Thyroid gland (tissue), 4 donors: Measurements from ENCODE around the gene EEF1A2. TPM values are rescaled to one million over a fixed set of nuclear protein-coding genes. Genes with fewer than 3 reads are reported as not detected.

Experiments used
- DNase-seq, 2 donors: peaks; one replicate each; pipeline ENCODE4 v3.0.0-alpha.2; 2019
- H3K27ac ChIP-seq, 3 donors: fragments of 200-600 bp; sonication (generic); 1 replicate in 2 of 3; 2 replicates in 1 of 3; pipeline ENCODE4 v1.5.1; 2016 to 2019; ENCODE audit warnings: mild to moderate bottlenecking in 1 of 3, moderate library complexity in 1 of 3
- H3K27me3 ChIP-seq: fragments of 200-600 bp; sonication (generic); one replicate; pipeline ENCODE4 v1.5.1; 2019
- H3K36me3 ChIP-seq, 2 donors: fragments of 200-600 bp; sonication (generic); one replicate each; pipeline ENCODE4 v1.5.1; 2016 to 2019
- H3K4me1 ChIP-seq, 2 donors: fragments of 200-600 bp; sonication (generic); one replicate each; pipeline ENCODE4 v1.5.1; 2017 to 2019
- H3K4me3 ChIP-seq, 3 donors: fragments of 200-600 bp; sonication (generic); replicated peaks in 1 of 3; 1 replicate in 2 of 3; 2 replicates in 1 of 3; pipeline ENCODE4 v1.5.1; 2016; ENCODE audit warnings: mild to moderate bottlenecking in 1 of 3
- H3K9me3 ChIP-seq: fragments of 200-600 bp; sonication (generic); one replicate; pipeline ENCODE4 v1.5.1; 2017
- CTCF ChIP-seq, 6 experiments: fragments of 200-600 bp in 3 of 6; fragments of 450-650 bp in 3 of 6; sonication (generic) in 3 of 6; IDR thresholded peaks; one replicate each; pipeline ENCODE4 v1.5.1; 2016 to 2019; ENCODE audit warnings: antibody characterized with exemption in 6 of 6, mild to moderate bottlenecking in 2 of 6, inconsistent platforms in 1 of 6, moderate library complexity in 1 of 6
- POLR2A ChIP-seq, 2 donors: fragments of 450-650 bp; IDR thresholded peaks; one replicate each; pipeline ENCODE4 v1.6.1; 2017; ENCODE audit warnings: antibody characterized with exemption in 2 of 2, mild to moderate bottlenecking in 2 of 2, moderate library complexity in 1 of 2
- WGBS, 2 donors: methylation state at CpG; one replicate each; pipeline ENCODE4 v1.1.5; 2017; 5-methylcytosine and 5-hydroxymethylcytosine counted together
- intact Hi-C: fragments of 100-400 bp; cut with DNase I; formaldehyde crosslinking; loops from one replicate; pipeline ENCODE4 v1.15.1; 2023
- total RNA-seq, 4 donors: library from RNA; depleted of rRNA; stranded (reverse); fragments of >200 nt; gene quantifications; one replicate each; pipeline ENCODE4 v1.2.3, GENCODE V29; 2016

EEF1A2 gene
- total RNA-seq, 4 donors from 2014 or later: 0.22 to 2.0 (median 1.3) TPM

GRCh38 chr20:63546256-63546955 lies 47.5 kb upstream of the EEF1A2 start:
- Histone ChIP-seq H3K9me3 (no peaks in the 10 kb centered on the region), H3K27me3 (no peaks in the 10 kb centered on the region), H3K27ac (no peak overlapping the region), H3K36me3 (no peaks in the 10 kb centered on the region), H3K4me1 (no peaks in the 10 kb centered on the region), H3K4me3 (no peak overlapping the region)
- no peak for DNase-seq
- 71 to 85% methylated on average over 14 to 16 of the region's 20 CpGs for WGBS, 2 donors
- intact Hi-C loops: no loop called here
- TF ChIP-seq CTCF (IDR thresholded peaks at IDR 0.05): no peak
- no peak for TF ChIP-seq POLR2A (IDR thresholded peaks at IDR 0.05)

DNA sequence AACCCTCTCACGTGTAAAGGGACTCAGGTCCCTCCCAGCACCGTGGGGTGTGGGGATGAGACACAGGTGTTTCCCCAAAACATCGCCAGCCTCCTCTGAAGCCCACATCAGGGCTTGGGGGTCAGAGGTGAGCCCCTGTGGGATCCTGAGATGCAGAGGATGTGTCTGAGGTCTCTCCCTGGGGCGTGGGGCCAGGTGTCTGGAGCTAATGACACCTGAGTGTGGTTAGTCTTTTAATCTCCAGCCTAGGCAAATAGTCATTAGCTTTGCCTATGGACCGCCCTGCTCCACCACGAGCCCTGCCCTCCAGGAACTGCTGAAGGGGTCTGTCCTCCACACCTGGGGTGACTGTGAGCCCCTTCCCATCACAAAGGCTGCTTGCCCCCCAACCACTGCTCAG lies 46.9 kb upstream of the EEF1A2 start:
- no peak for DNase-seq
- H3K27ac ChIP-seq: no peak overlapping the region
- no peak overlapping the region for H3K4me3 ChIP-seq
- H3K9me3 ChIP-seq: no peaks in the 10 kb centered on the region
- WGBS, 2 donors: 58 to 68% methylated on average over 3 to 4 of the region's 6 CpGs
- H3K27me3 ChIP-seq: no peaks in the 10 kb centered on the region
- H3K4me1 ChIP-seq: no peaks in the 10 kb centered on the region
- intact Hi-C loops: no loop called here
- H3K36me3 ChIP-seq: no peaks in the 10 kb centered on the region
- no peak for TF ChIP-seq CTCF (IDR thresholded peaks at IDR 0.05)
- TF ChIP-seq POLR2A (IDR thresholded peaks at IDR 0.05): no peak

DNA sequence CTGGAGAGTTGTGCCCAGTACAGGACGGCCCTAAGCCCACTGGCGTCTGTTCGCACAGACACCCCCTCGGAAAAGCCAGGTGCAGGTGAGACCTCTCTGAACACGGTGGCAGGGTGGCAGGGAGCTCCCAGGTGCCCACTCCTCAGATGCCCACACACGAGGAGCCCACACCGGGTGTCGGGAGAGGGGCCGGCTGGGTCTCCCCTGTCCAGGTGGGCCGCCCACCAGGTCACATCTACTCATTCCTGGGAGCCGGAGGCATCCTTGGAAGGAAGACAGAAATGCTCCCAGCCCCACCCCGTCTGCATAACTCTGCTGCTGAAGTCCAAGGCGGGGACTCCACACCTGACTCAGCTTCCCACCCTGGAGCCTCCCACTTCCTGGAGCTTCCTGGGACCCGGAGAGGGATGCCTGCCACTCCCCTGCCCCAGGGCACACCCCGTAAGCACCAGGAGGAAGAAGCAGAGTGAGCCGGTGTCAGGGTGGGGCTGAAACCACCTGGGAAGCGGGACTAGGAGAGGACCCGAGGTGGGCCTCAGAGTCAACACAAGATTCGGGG lies 46.2 kb upstream of the EEF1A2 start:
- no peak for TF ChIP-seq CTCF (IDR thresholded peaks at IDR 0.05)
- TF ChIP-seq POLR2A (IDR thresholded peaks at IDR 0.05): no peak
- WGBS, 2 donors: 68 to 82% methylated on average over 9 to 17 of the region's 19 CpGs
- no peaks in the 10 kb centered on the region for H3K9me3 ChIP-seq
- H3K27me3 ChIP-seq: no peaks in the 10 kb centered on the region
- no peak for DNase-seq
- H3K36me3 ChIP-seq: no peaks in the 10 kb centered on the region
- intact Hi-C loops: no loop called here
- H3K4me1 ChIP-seq: no peaks in the 10 kb centered on the region
- H3K27ac ChIP-seq: no peak overlapping the region
- H3K4me3 ChIP-seq: no peak overlapping the region

DNA sequence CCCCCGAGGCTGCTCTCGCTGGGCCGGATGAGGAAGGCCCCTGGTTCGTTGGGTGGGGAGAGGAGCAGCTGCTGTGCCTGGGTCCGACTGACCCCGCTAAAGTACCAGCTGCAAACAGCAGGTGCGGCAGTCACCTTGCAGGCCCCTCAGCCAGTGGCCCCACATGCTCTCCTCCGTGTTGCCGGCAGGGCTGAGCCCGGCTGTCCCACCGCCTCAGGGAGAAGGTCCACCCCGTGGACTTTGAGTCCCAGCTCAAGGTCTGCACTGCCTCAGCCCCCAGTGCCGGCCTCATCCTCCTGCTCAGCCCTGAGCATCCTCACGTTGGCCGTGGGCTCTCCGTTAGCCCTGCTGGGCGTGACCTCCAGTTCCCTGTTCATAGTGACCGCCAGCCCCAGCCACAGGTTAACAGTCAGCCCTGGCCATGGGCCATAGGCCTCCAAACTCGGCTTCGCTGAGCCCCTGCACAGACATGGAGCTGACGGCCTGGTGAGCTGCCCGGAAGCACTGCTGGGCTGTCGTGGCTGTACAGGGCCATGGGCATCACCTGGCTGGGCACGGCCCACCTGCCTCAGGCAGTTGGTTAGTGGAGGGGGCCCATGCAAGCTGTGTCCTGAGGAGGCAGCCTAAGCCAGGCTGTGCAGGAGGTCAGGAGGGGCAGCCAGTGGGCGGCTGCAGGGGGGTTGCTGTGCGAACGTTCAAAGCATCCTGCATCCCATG lies 45.5 kb upstream of the EEF1A2 start:
- Histone ChIP-seq H3K4me1 (no peaks in the 10 kb centered on the region), H3K9me3 (no peaks in the 10 kb centered on the region), H3K36me3 (no peaks in the 10 kb centered on the region), H3K27ac (no peak overlapping the region), H3K4me3 (no peak overlapping the region), H3K27me3 (no peaks in the 10 kb centered on the region)
- WGBS, 2 donors: 75 to 84% methylated on average over 4 to 21 of the region's 27 CpGs
- TF ChIP-seq POLR2A (IDR thresholded peaks at IDR 0.05) (no peak), CTCF (IDR thresholded peaks at IDR 0.05) (no peak)
- intact Hi-C loops: no loop called here
- DNase-seq: no peak

DNA sequence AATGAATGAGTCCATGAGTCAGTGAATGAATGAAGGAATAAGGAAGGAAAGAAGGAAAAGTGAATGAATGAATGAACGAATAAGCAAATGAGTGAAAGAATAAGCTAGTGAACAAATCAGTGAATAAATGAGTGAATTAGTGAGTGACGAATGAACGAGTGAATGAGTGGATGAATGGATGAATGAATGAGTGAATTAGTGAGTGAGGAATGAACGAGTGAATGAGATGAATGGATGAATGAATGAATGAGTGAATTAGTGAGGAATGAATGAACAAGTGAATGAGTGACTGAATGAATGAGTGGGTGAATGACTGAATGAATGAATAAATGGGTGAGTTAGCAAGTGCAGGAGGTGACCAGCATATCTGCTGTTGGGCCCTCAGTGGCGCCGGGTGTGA lies 44.9 kb upstream of the EEF1A2 start:
- TF ChIP-seq POLR2A (IDR thresholded peaks at IDR 0.05): no peak
- no peak for TF ChIP-seq CTCF (IDR thresholded peaks at IDR 0.05)
- H3K27ac ChIP-seq: no peak overlapping the region
- H3K36me3 ChIP-seq: no peaks in the 10 kb centered on the region
- no peaks in the 10 kb centered on the region for H3K9me3 ChIP-seq
- H3K27me3 ChIP-seq: no peaks in the 10 kb centered on the region
- intact Hi-C loops: no loop called here
- WGBS, 2 donors: 88 to 89% methylated on average over 6 of the region's 6 CpGs
- H3K4me1 ChIP-seq: peaks cover 3 to 5% of the 10 kb centered on the region in 2 donors
- H3K4me3 ChIP-seq: no peak overlapping the region
- DNase-seq: no peak
